ELR (cell line): ENCODE measurements around the gene CLDN2.

Source experiments
- DNase-seq: peaks from one replicate; pipeline ENCODE4 v3.0.0-alpha.2; 2015; ENCODE audit warnings: low read depth

Gene CLDN2

DNA sequence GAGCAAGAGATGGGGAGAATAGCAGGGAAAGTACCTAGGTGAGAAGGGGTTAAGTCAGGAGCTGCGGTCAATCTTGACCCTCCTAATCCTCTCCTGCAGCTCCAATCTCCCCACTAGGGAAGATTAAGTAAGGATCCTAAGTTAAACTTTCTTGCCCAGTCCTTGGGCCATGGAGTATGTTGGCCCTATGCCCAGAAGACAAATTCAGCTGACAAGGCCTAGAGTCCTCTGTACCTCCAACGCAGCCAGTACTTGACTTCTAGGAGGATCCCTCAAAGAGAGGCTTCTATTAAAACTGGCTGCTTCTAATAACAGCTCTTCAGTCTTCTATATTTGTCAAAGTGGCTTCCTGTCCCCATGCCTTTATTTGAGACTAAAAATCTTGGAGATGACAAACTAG lies 1.4 kb downstream of the CLDN2 start:
- no peak for DNase-seq

GRCh38 chrX:106927023-106927422 lies 6.8 kb downstream of the CLDN2 start:
- no peak for DNase-seq

GRCh38 chrX:106927700-106928099 lies 7.5 kb downstream of the CLDN2 start:
- no peak for DNase-seq

DNA sequence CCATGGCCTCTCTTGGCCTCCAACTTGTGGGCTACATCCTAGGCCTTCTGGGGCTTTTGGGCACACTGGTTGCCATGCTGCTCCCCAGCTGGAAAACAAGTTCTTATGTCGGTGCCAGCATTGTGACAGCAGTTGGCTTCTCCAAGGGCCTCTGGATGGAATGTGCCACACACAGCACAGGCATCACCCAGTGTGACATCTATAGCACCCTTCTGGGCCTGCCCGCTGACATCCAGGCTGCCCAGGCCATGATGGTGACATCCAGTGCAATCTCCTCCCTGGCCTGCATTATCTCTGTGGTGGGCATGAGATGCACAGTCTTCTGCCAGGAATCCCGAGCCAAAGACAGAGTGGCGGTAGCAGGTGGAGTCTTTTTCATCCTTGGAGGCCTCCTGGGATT lies 8.0 kb downstream of the CLDN2 start:
- no peak for DNase-seq

GRCh38 chrX:106931831-106932491 lies 11.8 kb downstream of the CLDN2 start:
- peak; percentile 13 for DNase-seq

- DNase-seq = peak; percentile 56
These were observed 12.3 kb downstream of the CLDN2 start for GRCh38 chrX:106932492-106932923.

- DNase-seq = no peak
These were observed 12.8 kb downstream of the CLDN2 start for GRCh38 chrX:106932960-106933537.

- no peak for DNase-seq
These were observed 13.3 kb downstream of the CLDN2 start for GRCh38 chrX:106933538-106933961.

DNA sequence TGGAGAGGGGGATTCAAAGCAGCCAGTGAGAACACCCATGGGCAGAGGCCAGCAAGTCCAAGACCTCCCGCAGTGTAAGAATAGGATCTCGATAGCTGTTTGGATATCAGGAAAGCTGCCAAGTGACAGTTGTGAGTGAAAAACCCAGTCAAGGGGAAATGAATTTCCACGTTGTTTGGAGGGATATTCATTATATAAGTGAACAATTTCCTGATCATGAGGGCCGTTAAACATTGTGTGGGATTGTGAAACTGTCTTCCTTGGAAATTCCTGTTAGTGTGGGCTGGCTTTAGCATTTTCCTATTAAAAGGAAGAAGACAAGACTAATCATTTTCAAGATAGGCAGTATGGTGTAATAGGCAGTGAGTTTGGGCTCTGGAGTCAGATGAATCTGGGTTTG lies 15.0 kb downstream of the CLDN2 start:
- DNase-seq = no peak

DNA sequence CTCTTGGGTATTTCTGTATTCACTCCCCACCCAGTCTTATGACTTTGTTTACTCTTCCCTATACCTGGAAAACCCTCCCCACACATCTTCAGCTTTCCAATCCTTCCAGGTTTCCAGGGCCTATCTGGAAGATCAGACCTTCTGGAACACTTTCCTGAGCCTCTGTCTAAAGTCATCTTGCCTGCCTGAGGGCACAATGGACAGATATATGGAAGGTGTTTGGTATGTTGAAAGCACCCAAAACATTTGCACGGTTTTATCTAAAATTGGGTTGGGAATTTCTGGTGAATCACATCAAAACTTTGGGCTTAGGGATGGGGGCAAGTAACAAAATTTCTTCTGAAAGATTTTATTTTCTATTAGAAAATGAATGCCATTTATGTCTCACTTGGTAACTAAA lies 16.0 kb downstream of the CLDN2 start:
- no peak for DNase-seq

DNA sequence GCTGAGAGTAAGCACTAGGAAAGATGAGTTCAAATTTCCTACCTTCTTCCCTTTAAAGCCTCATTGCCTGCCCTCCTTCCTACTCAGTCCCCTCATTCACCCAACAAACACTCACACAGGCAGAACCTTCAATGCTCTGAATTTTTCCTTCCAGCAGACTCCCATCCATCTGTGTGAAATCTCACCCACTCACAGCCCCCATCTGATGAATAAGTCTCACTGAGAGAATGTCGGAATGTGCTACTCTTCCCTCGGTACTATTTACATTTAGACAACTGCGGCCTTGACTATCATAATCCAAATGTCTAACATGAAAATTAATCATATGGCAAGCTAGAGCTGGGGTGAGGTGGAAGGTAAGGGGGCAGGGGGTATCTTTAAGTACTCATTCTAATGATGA lies 19.4 kb downstream of the CLDN2 start:
- no peak for DNase-seq

DNA sequence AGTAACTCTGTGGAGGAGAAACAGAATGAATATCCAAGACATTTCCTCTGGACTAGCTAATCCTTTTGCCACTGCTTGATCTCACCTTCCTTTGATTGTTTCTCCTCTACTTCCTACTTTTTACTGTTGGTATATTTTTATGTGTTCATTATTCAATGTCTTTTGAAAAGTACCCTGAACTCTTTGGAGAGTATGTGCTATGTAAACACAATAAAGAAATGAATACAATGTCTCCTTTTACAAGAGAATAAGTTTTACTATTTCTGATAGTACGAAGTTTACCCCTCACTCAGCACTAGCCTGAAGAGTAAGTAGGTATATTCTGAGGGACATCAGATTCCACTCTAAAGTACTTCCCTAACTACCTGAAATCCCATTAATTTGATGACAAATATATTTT lies 19.9 kb downstream of the CLDN2 start:
- DNase-seq = no peak

DNA sequence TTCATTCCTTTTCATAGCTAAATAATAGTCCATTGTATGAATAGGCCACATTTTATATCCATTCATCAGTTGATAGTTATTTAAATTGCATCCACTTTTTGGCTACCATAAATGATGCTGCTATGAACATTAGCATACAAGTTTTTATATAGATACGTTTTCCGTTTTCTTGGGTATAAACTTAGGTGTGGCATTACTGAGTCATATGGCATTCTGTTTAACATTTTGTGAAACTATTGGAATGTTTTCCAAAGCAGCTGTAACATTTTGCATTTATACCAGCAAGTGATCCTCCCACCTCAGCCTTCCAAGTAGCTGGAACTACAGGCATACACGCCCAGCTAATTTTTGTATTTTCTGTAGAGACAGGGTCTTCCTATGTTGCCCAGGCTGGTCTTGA lies 26.3 kb downstream of the CLDN2 start:
- DNase-seq = no peak

DNA sequence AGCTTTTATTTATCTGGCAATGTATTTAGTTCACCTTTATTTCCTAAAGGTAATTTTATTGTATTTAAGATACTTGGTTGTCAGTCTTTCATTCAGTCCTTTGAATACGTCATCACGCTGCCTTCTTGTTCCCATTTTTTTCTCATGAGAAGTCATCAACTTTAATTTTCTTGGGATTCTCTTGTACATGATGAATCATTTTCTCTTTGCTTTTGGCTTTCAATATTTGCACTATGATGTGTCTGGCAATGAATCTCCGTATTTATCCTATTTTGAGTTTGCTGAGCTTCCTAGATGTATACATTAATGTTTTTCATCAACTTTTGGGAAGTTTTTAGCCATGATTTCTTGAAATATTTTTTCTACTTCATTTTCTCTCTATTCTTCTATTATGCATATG lies 28.4 kb downstream of the CLDN2 start:
- no peak for DNase-seq

- no peak for DNase-seq
These were observed 29.2 kb downstream of the CLDN2 start for GRCh38 chrX:106949366-106949765.

DNA sequence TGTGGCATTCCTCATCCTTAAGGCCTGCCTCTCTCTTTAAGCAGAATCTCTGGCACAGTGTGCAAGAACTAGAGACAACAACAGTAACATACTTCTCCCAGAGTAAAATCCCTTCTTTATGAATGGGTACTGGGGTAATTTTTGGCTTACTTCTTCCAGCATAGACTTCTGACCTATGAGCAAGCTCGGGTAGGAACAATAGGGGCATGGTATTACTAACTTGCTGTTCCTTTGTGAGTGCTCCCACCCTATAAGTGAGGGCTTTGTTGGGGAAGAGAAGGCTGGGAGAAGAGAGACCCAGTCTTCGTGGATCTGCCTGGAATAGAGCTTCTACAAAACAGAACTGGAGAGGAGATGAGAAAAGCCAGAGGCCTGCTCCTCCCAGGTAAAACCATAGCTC lies 30.2 kb downstream of the CLDN2 start:
- no peak for DNase-seq

- no peak for DNase-seq
These were observed 31.0 kb downstream of the CLDN2 start for GRCh38 chrX:106951230-106951629.

- no peak for DNase-seq
These were observed 31.9 kb downstream of the CLDN2 start for GRCh38 chrX:106952089-106952488.

DNA sequence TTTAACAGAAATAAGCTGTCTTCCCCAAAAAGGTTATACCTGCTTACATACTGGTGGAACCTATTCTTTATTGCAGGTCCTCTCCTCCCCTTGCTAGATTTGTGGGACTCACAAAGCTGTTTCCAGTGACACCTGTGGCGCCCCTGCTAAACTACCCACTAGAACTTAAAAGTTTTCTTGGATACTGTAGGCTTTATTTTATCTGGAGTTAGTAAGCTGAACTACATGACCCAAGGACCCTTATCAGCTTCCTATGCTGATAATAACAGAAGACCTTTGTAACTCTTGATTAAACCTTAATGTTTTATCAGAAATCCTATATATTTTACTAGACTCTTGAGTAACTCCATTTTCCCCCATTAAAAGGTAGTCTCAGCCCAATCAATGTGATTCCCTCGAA lies 32.3 kb downstream of the CLDN2 start:
- no peak for DNase-seq

GRCh38 chrX:106952988-106953387 lies 32.8 kb downstream of the CLDN2 start:
- peak; percentile 45 for DNase-seq

- DNase-seq = no peak
These were observed 33.8 kb downstream of the CLDN2 start for GRCh38 chrX:106954041-106954440.

- peak; percentile 26 for DNase-seq
These were observed 35.0 kb downstream of the CLDN2 start for GRCh38 chrX:106955004-106955772.

DNA sequence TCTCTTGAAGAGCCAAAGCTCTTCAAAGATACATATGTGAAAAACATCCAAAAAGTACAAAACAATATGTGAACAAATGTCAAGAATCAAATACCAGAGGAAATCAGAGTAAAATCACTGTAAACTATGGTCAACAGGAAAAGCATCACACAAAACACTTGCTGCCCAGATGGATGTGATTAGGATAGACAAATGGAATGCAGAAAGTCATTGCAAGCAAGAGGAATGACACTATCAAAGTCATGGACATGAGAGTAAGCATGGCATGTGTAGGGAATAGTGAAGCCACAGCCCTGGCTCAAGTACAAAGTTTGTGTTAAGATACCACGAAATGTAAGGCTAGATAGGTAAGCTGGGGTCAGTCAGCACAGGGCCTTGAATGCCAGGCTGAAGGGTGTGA lies 37.7 kb downstream of the CLDN2 start:
- no peak for DNase-seq
